GM12878 (cell line): ENCODE data around the gene WDR76. TPM values are rescaled to one million over a fixed set of nuclear protein-coding genes. Genes with fewer than 3 reads are reported as not detected.
A peak's percentile ranks its signal among the peaks of the same experiment; 100 is the strongest.

ENCODE experiments used
- ATF2 ChIP-seq: IDR thresholded peaks from 2 replicates; pipeline ENCODE4 v1.6.1; 2012; ENCODE audit warnings: low read length, inconsistent platforms
- ATF3 ChIP-seq: IDR thresholded peaks from 2 replicates; pipeline ENCODE4 v1.6.1; 2011; ENCODE audit warnings: low read depth, mild to moderate bottlenecking, low read length, moderate library complexity, borderline replicate concordance; ENCODE audit errors: extremely low read depth
- BCL11A ChIP-seq: IDR thresholded peaks from 2 replicates; pipeline ENCODE4 v1.6.1; 2011; ENCODE audit warnings: low read depth, low read length
- BMI1 ChIP-seq: fragments of 450-650 bp; IDR thresholded peaks from 2 replicates; pipeline ENCODE4 v1.6.1; 2016; ENCODE audit warnings: mild to moderate bottlenecking, moderate library complexity, borderline replicate concordance
- CHD2 ChIP-seq: IDR thresholded peaks from 2 replicates; pipeline ENCODE4 v1.6.1; 2011; ENCODE audit warnings: low read depth, low read length, improper control_type of control experiment, borderline replicate concordance
- E2F8 ChIP-seq: fragments of 450-650 bp; IDR thresholded peaks from 2 replicates; pipeline ENCODE4 v1.6.1; 2018; ENCODE audit warnings: mild to moderate bottlenecking, low read depth, moderate library complexity; ENCODE audit not compliant: partially characterized antibody
- EED ChIP-seq: sonication (generic); IDR thresholded peaks from 2 replicates; pipeline ENCODE4 v1.6.1; 2016; ENCODE audit warnings: antibody characterized with exemption, low read depth
- FOXK2 ChIP-seq: fragments of 450-650 bp; IDR thresholded peaks from 2 replicates; pipeline ENCODE4 v1.6.1; 2017; ENCODE audit warnings: mild to moderate bottlenecking, moderate library complexity
- HDAC2 ChIP-seq: fragments of 200-600 bp; sonication (generic); IDR thresholded peaks from 2 replicates; pipeline ENCODE4 v1.6.1; 2017
- IKZF2 ChIP-seq, 2 experiments: fragments of 450-650 bp; IDR thresholded peaks; 2 replicates each; pipeline ENCODE4 v1.6.1; 2017; ENCODE audit warnings: mild to moderate bottlenecking in 2 of 2, moderate library complexity in 2 of 2
- JUNB ChIP-seq: IDR thresholded peaks from 2 replicates; pipeline ENCODE4 v1.6.1; 2016; ENCODE audit warnings: antibody characterized with exemption, mild to moderate bottlenecking
- KDM1A ChIP-seq: fragments of 200-600 bp; sonication (generic); IDR thresholded peaks from 2 replicates; pipeline ENCODE4 v1.6.1; 2016; ENCODE audit warnings: borderline replicate concordance
- LARP7 ChIP-seq: fragments of 450-650 bp; IDR thresholded peaks from 2 replicates; pipeline ENCODE4 v1.6.1; 2017; ENCODE audit warnings: mild to moderate bottlenecking
- NBN ChIP-seq: fragments of 450-650 bp; IDR thresholded peaks from 2 replicates; pipeline ENCODE4 v1.6.1; 2016
- PBX3 ChIP-seq: IDR thresholded peaks from 2 replicates; pipeline ENCODE4 v1.6.1; 2011; ENCODE audit warnings: mild to moderate bottlenecking, low read depth, low read length, moderate library complexity; ENCODE audit not compliant: insufficient replicate concordance
- POLR2AphosphoS2 ChIP-seq: IDR thresholded peaks from 2 replicates; pipeline ENCODE4 v1.6.1; 2011; ENCODE audit warnings: low read depth, mild to moderate bottlenecking, low read length, improper control_type of control experiment, moderate library complexity
- RFX5 ChIP-seq: IDR thresholded peaks from 2 replicates; pipeline ENCODE4 v1.6.1; 2011; ENCODE audit warnings: low read depth, low read length, improper control_type of control experiment
- RUNX3 ChIP-seq: IDR thresholded peaks from 2 replicates; pipeline ENCODE4 v1.6.1; 2012; ENCODE audit warnings: low read length, inconsistent platforms
- SMAD5 ChIP-seq: IDR thresholded peaks from 2 replicates; pipeline ENCODE4 v1.6.1; 2016; ENCODE audit warnings: antibody characterized with exemption, low read depth
- SREBF2 ChIP-seq: IDR thresholded peaks from 2 replicates; pipeline ENCODE4 v1.6.1; 2012; ENCODE audit warnings: mild to moderate bottlenecking, low read length
- STAT3 ChIP-seq: IDR thresholded peaks from 2 replicates; pipeline ENCODE4 v1.6.1; 2011; ENCODE audit warnings: low read depth, low read length, improper control_type of control experiment
- SUZ12 ChIP-seq: fragments of 200-600 bp; sonication (generic); IDR thresholded peaks from one replicate; pipeline ENCODE4 v1.6.1; 2018; ENCODE audit warnings: antibody characterized with exemption, mild to moderate bottlenecking; ENCODE audit not compliant: unreplicated experiment
- TCF12 ChIP-seq: IDR thresholded peaks from 2 replicates; pipeline ENCODE4 v1.6.1; 2011; ENCODE audit warnings: low read depth, mild to moderate bottlenecking, low read length
- WRNIP1 ChIP-seq: IDR thresholded peaks from 2 replicates; pipeline ENCODE4 v1.6.1; 2011; ENCODE audit warnings: low read depth, low read length, improper control_type of control experiment, borderline replicate concordance
- YY1 ChIP-seq: IDR thresholded peaks from 2 replicates; pipeline ENCODE4 v1.6.1; 2011; ENCODE audit warnings: low read depth, mild to moderate bottlenecking, low read length
- ZNF622 ChIP-seq: fragments of 450-650 bp; IDR thresholded peaks from 2 replicates; pipeline ENCODE4 v1.6.1; 2017; ENCODE audit warnings: mild to moderate bottlenecking, inconsistent platforms
- ZZZ3 ChIP-seq: IDR thresholded peaks from 2 replicates; pipeline ENCODE4 v1.6.1; 2011; ENCODE audit warnings: low read depth; ENCODE audit not compliant: control insufficient read depth, insufficient read length
- polyA plus RNA-seq, 11 experiments: library from polyadenylated mRNA; depleted of rRNA in 4 of 11; unstranded in 6 of 11; stranded (reverse) in 5 of 11; fragments of >200 nt; fragmentation: Nextera tagmentation in 4 of 11; fragmentation: Illumina TruSeq in 1 of 11; extraction: Ambion mirVana in 4 of 11; extraction: Trizol in 1 of 11; gene quantifications; 1 replicate in 1 of 11; 2 replicates in 10 of 11; pipeline versions ENCODE4 v1.2.1 to v1.2.3, GENCODE V29; 2011 to 2016; ENCODE audit warnings: inconsistent platforms in 2 of 11, missing spikeins in 2 of 11, low read depth in 1 of 11
- total RNA-seq, 4 experiments: library from RNA; depleted of rRNA in 3 of 4; stranded (reverse); fragments of >200 nt in 3 of 4; fragmentation: Illumina TruSeq in 1 of 4; extraction: Trizol in 1 of 4; gene quantifications; 2 replicates each; pipeline versions ENCODE4 v1.2.1 to v1.2.3, GENCODE V29; 2013 to 2021

Gene WDR76
- total and polyA plus RNA-seq, 10 of the 15 experiments (the other 5 are each of a cell fraction or from before 2014, with no cell fraction given) = 8.0 to 59.7 (median 34.5) TPM

GRCh38 chr15:43808960-43809678 is 17.7 kb upstream of the WDR76 start (continued):
- no peak for TF ChIP-seq KDM1A
- TF ChIP-seq BMI1 = peak; percentile 82
- no peak for TF ChIP-seq ZZZ3
- peak; percentile 67; the same call in 1 of the 2 replicates for TF ChIP-seq EED
- no peak for TF ChIP-seq FOXK2
- no peak for TF ChIP-seq ZNF622
- peak; percentile 21; the same call in 1 of the 2 replicates for TF ChIP-seq YY1
- TF ChIP-seq JUNB = peak; percentile 49; the same call in 1 of the 2 replicates
- peak; percentile 89 for TF ChIP-seq ATF2
- TF ChIP-seq NBN = peak; percentile 98
- TF ChIP-seq RUNX3 = peak; percentile 68
- no peak for TF ChIP-seq POLR2AphosphoS2
- peak; percentile 96 to 98 for TF ChIP-seq IKZF2 (IDR thresholded peaks at IDR 0.05)
- no peak for TF ChIP-seq RFX5
- no peak for TF ChIP-seq SREBF2
- no peak for TF ChIP-seq WRNIP1
- peak; percentile 97 for TF ChIP-seq BCL11A
- no peak for TF ChIP-seq STAT3
- no peak for TF ChIP-seq TCF12
- TF ChIP-seq PBX3 = no peak
- no peak for TF ChIP-seq SUZ12
- no peak for TF ChIP-seq LARP7
- TF ChIP-seq ATF3 = no peak
- TF ChIP-seq SMAD5 = no peak
- peak; percentile 51 for TF ChIP-seq E2F8
- no peak for TF ChIP-seq HDAC2
- peak; percentile 60; the same call in 1 of the 2 replicates for TF ChIP-seq CHD2
